A673 (cell line): ENCODE data around the gene SRSF4. TPM values are rescaled to one million over a fixed set of nuclear protein-coding genes. Genes with fewer than 3 reads are reported as not detected.
"Not testable (repeated sequence)": the region's sequence is repeated elsewhere in the genome, so short reads cannot be mapped to it uniquely, and the experiment has no call there.

ENCODE experiments used
- BruUV-seq: library from RNA; stranded (reverse); fragments of 400-500 nt; replicated peaks from 2 replicates; lab custom pipeline; 2021; lab: Mats Ljungman, UMichigan
- CTCF ChIA-PET: fragments of 300-600 bp; sonication (Branson Sonifier 250); formaldehyde crosslinking; loops from one replicate; lab custom pipeline; 2022; ENCODE audit warnings: antibody characterized with exemption; lab: Charles Lee
- POLR2A ChIA-PET: fragments of 300-600 bp; sonication (Branson Sonifier 250); formaldehyde crosslinking; loops from one replicate; lab custom pipeline; 2022; ENCODE audit warnings: antibody characterized with exemption; ENCODE audit not compliant: low non-redundant PET; lab: Charles Lee
- DNase-seq: peaks from one replicate; pipeline ENCODE4 v3.0.0-alpha.2; 2015; ENCODE audit warnings: low spot score
- H3K27ac ChIP-seq: fragments of 200-600 bp; sonication (generic); 2 replicates; pipeline ENCODE4 v1.5.1; 2016; ENCODE audit warnings: mixed run types, low read depth, mild to moderate bottlenecking, mixed read lengths, antibody characterized with exemption, low read length; ENCODE audit not compliant: poor library complexity, severe bottlenecking
- H3K27me3 ChIP-seq: fragments of 200-600 bp; sonication (generic); replicated peaks from 2 replicates; pipeline ENCODE4 v1.6.1; 2017; ENCODE audit warnings: mixed run types, low read depth, mild to moderate bottlenecking, mixed read lengths, antibody characterized with exemption, low read length; ENCODE audit not compliant: insufficient read depth, poor library complexity
- H3K36me3 ChIP-seq: fragments of 200-600 bp; sonication (generic); 2 replicates; pipeline ENCODE4 v1.6.1; 2016; ENCODE audit warnings: mixed run types, mild to moderate bottlenecking, mixed read lengths, antibody characterized with exemption, low read length; ENCODE audit not compliant: insufficient read depth, poor library complexity, severe bottlenecking
- H3K4me1 ChIP-seq: fragments of 200-600 bp; sonication (generic); 2 replicates; pipeline ENCODE4 v1.6.1; 2017; ENCODE audit warnings: mixed run types, mild to moderate bottlenecking, mixed read lengths, antibody characterized with exemption, low read length; ENCODE audit not compliant: insufficient read depth, poor library complexity, severe bottlenecking
- H3K4me3 ChIP-seq: fragments of 200-600 bp; sonication (generic); 2 replicates; pipeline ENCODE4 v1.5.1; 2016; ENCODE audit warnings: low read depth, mixed run types, mild to moderate bottlenecking, mixed read lengths, low read length; ENCODE audit not compliant: poor library complexity, severe bottlenecking
- H3K9me3 ChIP-seq: fragments of 200-600 bp; sonication (generic); 2 replicates; pipeline ENCODE4 v1.6.1; 2016; ENCODE audit warnings: mixed run types, low read depth, mild to moderate bottlenecking, mixed read lengths, antibody characterized with exemption, low read length; ENCODE audit not compliant: poor library complexity, severe bottlenecking
- CTCF ChIP-seq: fragments of 300-800, 200-600 bp; sonication (generic); conservative IDR thresholded peaks from 2 replicates; pipeline ENCODE4 v1.5.1; 2017; ENCODE audit warnings: low read depth, mild to moderate bottlenecking, antibody characterized with exemption, low read length, moderate library complexity, mixed read lengths
- EZH2 ChIP-seq: fragments of 200-600 bp; sonication (generic); IDR thresholded peaks from 2 replicates; pipeline ENCODE4 v1.6.1; 2017; ENCODE audit warnings: borderline replicate concordance, low read depth, mild to moderate bottlenecking, mixed read lengths, antibody characterized with exemption, low read length; ENCODE audit not compliant: poor library complexity, severe bottlenecking
- intact Hi-C: fragments of 100-400 bp; cut with micrococcal nuclease; formaldehyde crosslinking; loops from one replicate; pipeline ENCODE4 v1.10.0; 2022; ENCODE audit not compliant: unreplicated experiment
- total RNA-seq: library from RNA; stranded (reverse); gene quantifications from 2 replicates; pipeline ENCODE4 v1.2.3, GENCODE V29; 2021

SRSF4 gene
- total RNA-seq, 1 experiment from 2014 or later, result 116 TPM

GRCh38 chr1:29112705-29113412 lies 68.8 kb downstream of the SRSF4 start:
- no peaks in the 10 kb centered on the region for H3K9me3 ChIP-seq
- no peak for DNase-seq
- ChIA-PET CTCF (no interaction called here), POLR2A (no interaction called here)
- peaks cover 94% of the 10 kb centered on the region for H3K36me3 ChIP-seq
- no peaks in the 10 kb centered on the region for H3K27me3 ChIP-seq
- no peak overlapping the region for H3K4me3 ChIP-seq
- no peak overlapping the region for H3K27ac ChIP-seq
- BruUV-seq, result no TSS peak
- no peak for TF ChIP-seq EZH2
- TF ChIP-seq CTCF, result no peak
- no peaks in the 10 kb centered on the region for H3K4me1 ChIP-seq
- intact Hi-C loops, result no loop called here

- H3K4me1 ChIP-seq, H3K4me3 ChIP-seq, H3K27me3 ChIP-seq, H3K27ac ChIP-seq, DNase-seq, BruUV-seq, POLR2A ChIA-PET, intact Hi-C loops, H3K9me3 ChIP-seq: not testable (repeated sequence)
- CTCF ChIA-PET, result interaction anchor here (0.7 kb wide), 1 partner anchor 1424 kb away, joined by 3 read pairs; no protein-coding TSS in a partner anchor
- H3K36me3 ChIP-seq, result peaks cover 59% of the 10 kb centered on the region
These were observed 73.7 kb downstream of the SRSF4 start for GRCh38 chr1:29108041-29108440.

- Histone ChIP-seq H3K27ac (no peak overlapping the region), H3K4me3 (no peak overlapping the region), H3K4me1 (no peaks in the 10 kb centered on the region), H3K27me3 (no peaks in the 10 kb centered on the region), H3K9me3 (no peaks in the 10 kb centered on the region), H3K36me3 (peaks cover 54% of the 10 kb centered on the region)
- intact Hi-C loops, result no loop called here
- no peak for TF ChIP-seq CTCF
- TF ChIP-seq EZH2, result no peak
- ChIA-PET POLR2A (no interaction called here), CTCF (no interaction called here)
- no TSS peak for BruUV-seq
- no peak for DNase-seq
These were observed 75.9 kb downstream of the SRSF4 start for GRCh38 chr1:29105822-29106221.

- BruUV-seq, result no TSS peak
- H3K4me3 ChIP-seq, result no peak overlapping the region
- no peaks in the 10 kb centered on the region for H3K9me3 ChIP-seq
- H3K36me3 ChIP-seq, result peaks cover 66% of the 10 kb centered on the region
- no peak overlapping the region for H3K27ac ChIP-seq
- no peaks in the 10 kb centered on the region for H3K27me3 ChIP-seq
- DNase-seq, result no peak
- H3K4me1 ChIP-seq, result peaks cover 12% of the 10 kb centered on the region
- intact Hi-C loops, result no loop called here
- TF ChIP-seq EZH2, result no peak
- TF ChIP-seq CTCF, result no peak
- POLR2A ChIA-PET, result no interaction called here
- CTCF ChIA-PET, result no interaction called here
These were observed 81.2 kb downstream of the SRSF4 start for GRCh38 chr1:29100487-29100886.
